Suprapubic skin (tissue), 4 donors: ENCODE results near the gene AZU1. TPM values are rescaled to one million over a fixed set of nuclear protein-coding genes. Genes with fewer than 3 reads are reported as not detected.
"Not testable (repeated sequence)": the region's sequence is repeated elsewhere in the genome, so short reads cannot be mapped to it uniquely, and the experiment has no call there.

Experiments
- DNase-seq, 2 donors: peaks; one replicate each; pipeline ENCODE4 v3.0.0-alpha.2; 2019; ENCODE audit warnings: low spot score in 2 of 2
- H3K27ac ChIP-seq: fragments of 200-600 bp; sonication (generic); one replicate; pipeline ENCODE4 v1.5.1; 2019
- H3K27me3 ChIP-seq: fragments of 200-600 bp; sonication (generic); one replicate; pipeline ENCODE4 v1.5.1; 2019
- H3K36me3 ChIP-seq: fragments of 200-600 bp; sonication (generic); one replicate; pipeline ENCODE4 v1.5.1; 2019
- H3K4me1 ChIP-seq: fragments of 200-600 bp; sonication (generic); one replicate; pipeline ENCODE4 v1.5.1; 2019
- H3K4me3 ChIP-seq: fragments of 200-600 bp; sonication (generic); one replicate; pipeline ENCODE4 v1.5.1; 2019; ENCODE audit warnings: mild to moderate bottlenecking
- H3K9me3 ChIP-seq: fragments of 200-600 bp; sonication (generic); one replicate; pipeline ENCODE4 v1.5.1; 2019
- EP300 ChIP-seq: sonication (generic); formaldehyde crosslinking; IDR thresholded peaks from one replicate; pipeline ENCODE4 v1.6.1; 2017; ENCODE audit warnings: antibody characterized with exemption
- POLR2A ChIP-seq, 2 donors: fragments of 450-650 bp; IDR thresholded peaks; one replicate each; pipeline ENCODE4 v1.6.1; 2017; ENCODE audit warnings: antibody characterized with exemption in 2 of 2, mild to moderate bottlenecking in 2 of 2, moderate library complexity in 2 of 2
- POLR2AphosphoS5 ChIP-seq, 3 donors: sonication (generic); formaldehyde crosslinking; IDR thresholded peaks; one replicate each; pipeline ENCODE4 v1.6.1; 2017; ENCODE audit warnings: antibody characterized with exemption in 3 of 3
- WGBS: methylation state at CpG from one replicate; pipeline ENCODE4 v1.1.5; 2018; 5-methylcytosine and 5-hydroxymethylcytosine counted together
- total RNA-seq, 4 donors: library from RNA; depleted of rRNA; stranded (reverse); fragments of >200 nt; gene quantifications; one replicate each; pipeline ENCODE4 v1.1.0, GENCODE V29; 2016
- TF ChIP-seq, protein P1 (sequence below), 2 donors: fragments of 200-600 bp in 1 of 2; fragments of 450-650 bp in 1 of 2; sonication (generic) in 1 of 2; IDR thresholded peaks; one replicate each; pipeline ENCODE4 v1.5.1; 2016 to 2019; ENCODE audit warnings: antibody characterized with exemption in 2 of 2, mild to moderate bottlenecking in 1 of 2, moderate library complexity in 1 of 2

The AZU1 gene
- total RNA-seq, 4 donors from 2014 or later: 0.79 TPM; not detected in 3

GRCh38 chr19:876089-876488 is 48.5 kb downstream of the AZU1 start:
- Histone ChIP-seq H3K27ac (no peak overlapping the region), H3K36me3 (peaks cover 70% of the 10 kb centered on the region), H3K4me1 (peaks cover 37% of the 10 kb centered on the region), H3K27me3 (no peaks in the 10 kb centered on the region), H3K4me3 (no peak overlapping the region), H3K9me3 (no peaks in the 10 kb centered on the region)
- 86% methylated on average over 18 of the region's 18 CpGs for WGBS
- no peak for DNase-seq
- TF ChIP-seq POLR2AphosphoS5 (IDR thresholded peaks at IDR 0.05): no peak
- TF ChIP-seq, protein P1, sequence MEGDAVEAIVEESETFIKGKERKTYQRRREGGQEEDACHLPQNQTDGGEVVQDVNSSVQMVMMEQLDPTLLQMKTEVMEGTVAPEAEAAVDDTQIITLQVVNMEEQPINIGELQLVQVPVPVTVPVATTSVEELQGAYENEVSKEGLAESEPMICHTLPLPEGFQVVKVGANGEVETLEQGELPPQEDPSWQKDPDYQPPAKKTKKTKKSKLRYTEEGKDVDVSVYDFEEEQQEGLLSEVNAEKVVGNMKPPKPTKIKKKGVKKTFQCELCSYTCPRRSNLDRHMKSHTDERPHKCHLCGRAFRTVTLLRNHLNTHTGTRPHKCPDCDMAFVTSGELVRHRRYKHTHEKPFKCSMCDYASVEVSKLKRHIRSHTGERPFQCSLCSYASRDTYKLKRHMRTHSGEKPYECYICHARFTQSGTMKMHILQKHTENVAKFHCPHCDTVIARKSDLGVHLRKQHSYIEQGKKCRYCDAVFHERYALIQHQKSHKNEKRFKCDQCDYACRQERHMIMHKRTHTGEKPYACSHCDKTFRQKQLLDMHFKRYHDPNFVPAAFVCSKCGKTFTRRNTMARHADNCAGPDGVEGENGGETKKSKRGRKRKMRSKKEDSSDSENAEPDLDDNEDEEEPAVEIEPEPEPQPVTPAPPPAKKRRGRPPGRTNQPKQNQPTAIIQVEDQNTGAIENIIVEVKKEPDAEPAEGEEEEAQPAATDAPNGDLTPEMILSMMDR (IDR thresholded peaks at IDR 0.05): no peak
- no peak for TF ChIP-seq EP300
- TF ChIP-seq POLR2A (IDR thresholded peaks at IDR 0.05): no peak

- DNase-seq: no peak
- Histone ChIP-seq H3K27ac (no peak overlapping the region), H3K27me3 (no peaks in the 10 kb centered on the region), H3K9me3 (no peaks in the 10 kb centered on the region), H3K4me3 (no peak overlapping the region), H3K4me1 (peaks cover 36% of the 10 kb centered on the region), H3K36me3 (peaks cover 73% of the 10 kb centered on the region)
- TF ChIP-seq EP300 (no peak), POLR2A (IDR thresholded peaks at IDR 0.05) (no peak), POLR2AphosphoS5 (IDR thresholded peaks at IDR 0.05) (no peak)
- TF ChIP-seq, protein P1 (IDR thresholded peaks at IDR 0.05): no peak
- WGBS: 100% methylated on average over 1 of the region's 29 CpGs
These were observed 49.2 kb downstream of the AZU1 start for GRCh38 chr19:876780-877314.

- H3K4me3 ChIP-seq, H3K27me3 ChIP-seq, DNase-seq, H3K9me3 ChIP-seq, H3K27ac ChIP-seq: not testable (repeated sequence)
- peaks cover 85% of the 10 kb centered on the region for H3K36me3 ChIP-seq
- peaks cover 25% of the 10 kb centered on the region for H3K4me1 ChIP-seq
- 68% methylated on average over 13 of the region's 23 CpGs for WGBS
These were observed 50.5 kb downstream of the AZU1 start for GRCh38 chr19:877992-878660.

DNA sequence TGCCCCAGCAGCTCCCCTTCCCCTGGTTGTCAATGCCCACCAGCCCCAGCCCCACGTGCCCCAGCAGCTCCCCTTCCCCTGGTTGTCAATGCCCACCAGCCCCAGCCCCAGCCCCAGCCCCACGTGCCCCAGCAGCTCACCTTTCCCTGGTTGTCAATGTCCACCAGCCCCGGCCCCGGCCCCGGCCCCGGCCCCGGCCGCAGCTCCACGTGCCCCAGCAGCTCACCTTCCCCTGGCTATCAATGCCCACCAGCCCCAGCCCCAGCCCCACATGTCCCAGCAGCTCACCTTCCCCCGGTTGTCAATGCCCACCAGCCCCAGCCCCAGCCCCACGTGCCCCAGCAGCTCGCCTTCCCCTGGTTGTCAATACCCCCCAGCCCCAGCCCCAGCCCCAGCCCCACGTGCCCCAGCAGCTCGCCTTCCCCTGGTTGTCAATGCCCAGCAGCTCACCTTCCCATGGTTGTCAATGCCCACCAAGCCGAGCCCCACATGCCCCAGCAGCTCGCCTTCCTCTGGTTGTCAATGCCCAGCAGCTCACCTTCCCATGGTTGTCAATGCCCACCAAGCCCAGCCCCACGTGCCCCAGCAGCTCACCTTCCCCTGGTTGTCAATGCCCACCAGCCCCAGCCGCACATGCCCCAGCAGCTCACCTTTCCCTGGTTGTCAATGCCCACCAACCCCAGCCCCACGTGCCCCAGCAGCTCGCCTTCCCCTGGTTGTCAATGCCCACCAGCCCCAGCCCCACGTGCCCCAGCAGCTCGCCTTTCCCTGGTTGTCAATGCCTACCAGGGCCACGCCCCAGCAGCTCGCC is 51.3 kb downstream of the AZU1 start:
- whole genome bisulfite sequencing: 83% methylated on average over 22 of the region's 24 CpGs
- DNase-seq: not testable (repeated sequence)

GRCh38 chr19:879711-880438 is 52.2 kb downstream of the AZU1 start:
- 89% methylated on average over 11 of the region's 37 CpGs for WGBS
- no peaks in the 10 kb centered on the region for H3K9me3 ChIP-seq
- no peak overlapping the region for H3K4me3 ChIP-seq
- peaks cover 88% of the 10 kb centered on the region for H3K36me3 ChIP-seq
- H3K4me1 ChIP-seq: peaks cover 10% of the 10 kb centered on the region
- no peak for DNase-seq
- TF ChIP-seq, protein P1 (IDR thresholded peaks at IDR 0.05): no peak
- TF ChIP-seq POLR2A (IDR thresholded peaks at IDR 0.05) (no peak), EP300 (no peak), POLR2AphosphoS5 (IDR thresholded peaks at IDR 0.05) (no peak)
- H3K27ac ChIP-seq: no peak overlapping the region
- no peaks in the 10 kb centered on the region for H3K27me3 ChIP-seq

More for the DNA sequence above, 51.3 kb downstream of the AZU1 start:
- not testable (repeated sequence) for H3K4me3 ChIP-seq, H3K27ac ChIP-seq, H3K9me3 ChIP-seq, H3K27me3 ChIP-seq
- peaks cover 17% of the 10 kb centered on the region for H3K4me1 ChIP-seq
- peaks cover 86% of the 10 kb centered on the region for H3K36me3 ChIP-seq

Other genes with a start within 250 kb of the AZU1 start
- gene HCN2, start 238.0 kb upstream of the AZU1 start, total RNA-seq: 1 to 10 TPM in 1 of 4 donors, under 1 TPM in 3; 0.11 to 1.7 (median 0.81) TPM
- gene POLRMT, start 194.3 kb upstream of the AZU1 start, total RNA-seq: 10 to 100 TPM; 26.0 to 60.4 (median 46.3) TPM
- gene FGF22, start 188.0 kb upstream of the AZU1 start, total RNA-seq: 10 to 100 TPM in 2 of 4 donors, 1 to 10 TPM in 2; 5.2 to 13.0 (median 9.2) TPM
- gene RNF126, start 164.6 kb upstream of the AZU1 start, total RNA-seq: 100 to 1,000 TPM in 3 of 4 donors, 10 to 100 TPM in 1; 96.0 to 118 (median 106) TPM
- 10 to 100 TPM; 19.6 to 61.4 (median 59.0) TPM for gene FSTL3, start 151.4 kb upstream of the AZU1 start, total RNA-seq
- not detected for gene PRSS57, start 132.4 kb upstream of the AZU1 start, total RNA-seq
- gene PALM, start 118.9 kb upstream of the AZU1 start, total RNA-seq: 10 to 100 TPM; 19.4 to 45.4 (median 24.2) TPM
- 1 to 10 TPM in 2 of 4 donors, under 1 TPM in 1, not detected in 1; 0.60 to 6.5 (median 2.0) TPM for gene MISP, start 76.7 kb upstream of the AZU1 start, total RNA-seq
- 100 to 1,000 TPM; 152 to 227 (median 174) TPM for gene PTBP1, start 30.4 kb upstream of the AZU1 start, total RNA-seq
- gene PLPPR3, start 5.9 kb upstream of the AZU1 start, total RNA-seq: not detected
- not detected for gene PRTN3, start 13.2 kb downstream of the AZU1 start, total RNA-seq
- gene ELANE, start 24.5 kb downstream of the AZU1 start, total RNA-seq: under 1 TPM in 1 of 4 donors, not detected in 3; 0.79 TPM
- gene CFD, start 31.8 kb downstream of the AZU1 start, total RNA-seq: 100 to 1,000 TPM; 195 to 332 (median 294) TPM
- 10 to 100 TPM; 45.1 to 63.9 (median 57.0) TPM for gene MED16, start 65.3 kb downstream of the AZU1 start, total RNA-seq
- not detected for gene RNU6-9, start 65.6 kb downstream of the AZU1 start, total RNA-seq
- 10 to 100 TPM; 41.3 to 58.3 (median 51.2) TPM for gene R3HDM4, start 85.4 kb downstream of the AZU1 start, total RNA-seq
- under 1 TPM in 1 of 4 donors, not detected in 3; 0.29 TPM for gene KISS1R, start 89.5 kb downstream of the AZU1 start, total RNA-seq
- gene ARID3A, start 98.2 kb downstream of the AZU1 start, total RNA-seq: 1 to 10 TPM; 4.7 to 7.5 (median 6.1) TPM
- 10 to 100 TPM; 25.0 to 52.6 (median 42.2) TPM for gene WDR18, start 156.5 kb downstream of the AZU1 start, total RNA-seq
- gene GRIN3B, start 172.6 kb downstream of the AZU1 start, total RNA-seq: 1 to 10 TPM in 1 of 4 donors, under 1 TPM in 1, not detected in 2; 0.13 to 1.1 TPM
- gene TMEM259, start 193.3 kb downstream of the AZU1 start, total RNA-seq: 100 to 1,000 TPM; 165 to 349 (median 243) TPM
- not detected for gene RNU6-2, start 193.7 kb downstream of the AZU1 start, total RNA-seq
- 10 to 100 TPM; 44.0 to 75.1 (median 68.4) TPM for gene CNN2, start 198.8 kb downstream of the AZU1 start, total RNA-seq
- 10 to 100 TPM; 29.8 to 97.6 (median 47.5) TPM for gene ABCA7, start 212.3 kb downstream of the AZU1 start, total RNA-seq
- gene ARHGAP45, start 239.3 kb downstream of the AZU1 start, total RNA-seq: 10 to 100 TPM; 11.5 to 13.4 (median 12.6) TPM